ENCODE results near the gene ANKMY1. TPM values are rescaled to one million over a fixed set of nuclear protein-coding genes. Genes with fewer than 3 reads are reported as not detected.

Gene ANKMY1
- total RNA-seq, 1 donor from 2014 or later = 7.2 TPM

GRCh38 chr2:240467659-240468302 lies 90.0 kb downstream of the ANKMY1 start:
- DNase-seq (ENCODE audit: low read depth) (no peak), FAIRE-seq (no peak)
- no peaks in the 10 kb centered on the region for H3K4me1 ChIP-seq (ENCODE audit: insufficient read depth, low read length)
- no peaks in the 10 kb centered on the region for H3K27me3 ChIP-seq (ENCODE audit: insufficient read depth, low read length)
- Mint-ChIP-seq H3K4me3 (ENCODE audit: unreplicated experiment) (no peak overlapping the region), H3K36me3 (ENCODE audit: low read depth, unreplicated experiment) (no peaks in the 10 kb centered on the region), H3K27ac (ENCODE audit: unreplicated experiment) (no peak overlapping the region), H3K4me1 (ENCODE audit: low read depth, unreplicated experiment) (peaks cover 14% of the 10 kb centered on the region), H3K9me3 (ENCODE audit: unreplicated experiment) (peaks cover 8% of the 10 kb centered on the region), H3K27me3 (ENCODE audit: low read depth, unreplicated experiment) (no peaks in the 10 kb centered on the region)
- H3K36me3 ChIP-seq (ENCODE audit: insufficient read depth, low read length) = peaks cover 7% of the 10 kb centered on the region
- H3K79me2 ChIP-seq (ENCODE audit: insufficient read depth, low read length) = no peaks in the 10 kb centered on the region
- no peak overlapping the region for H2AFZ ChIP-seq (ENCODE audit: low read depth, low read length)
- no peak overlapping the region for H3K27ac ChIP-seq (ENCODE audit: low read depth, low read length)
- H3K9me3 ChIP-seq (ENCODE audit: insufficient read depth, low read depth, low read length) = no peaks in the 10 kb centered on the region
- TF ChIP-seq CTCF (IDR thresholded peaks at IDR 0.05; ENCODE audit: insufficient read depth, low read depth, low read length) (no peak), EZH2 (IDR thresholded peaks at IDR 0.05; ENCODE audit: insufficient read depth, low read length) (no peak)
- no peak overlapping the region for H3K4me2 ChIP-seq (ENCODE audit: low read length)
- no peak overlapping the region for H3K4me3 ChIP-seq (ENCODE audit: insufficient read depth, low read depth, low read length)
- no peak overlapping the region for H3K9ac ChIP-seq (ENCODE audit: low read length)
- peaks cover 36% of the 10 kb centered on the region for H4K20me1 ChIP-seq (ENCODE audit: insufficient read depth, low read length)

GRCh38 chr2:240467149-240467642 lies 90.6 kb downstream of the ANKMY1 start:
- TF ChIP-seq EZH2 (IDR thresholded peaks at IDR 0.05; ENCODE audit: insufficient read depth, low read length) (no peak), CTCF (IDR thresholded peaks at IDR 0.05; ENCODE audit: insufficient read depth, low read depth, low read length) (no peak)
- Histone ChIP-seq H3K9me3 (ENCODE audit: insufficient read depth, low read depth, low read length) (no peaks in the 10 kb centered on the region), H3K9ac (ENCODE audit: low read length) (no peak overlapping the region), H3K27ac (ENCODE audit: low read depth, low read length) (no peak overlapping the region), H2AFZ (ENCODE audit: low read depth, low read length) (no peak overlapping the region), H3K4me1 (ENCODE audit: insufficient read depth, low read length) (no peaks in the 10 kb centered on the region), H3K79me2 (ENCODE audit: insufficient read depth, low read length) (no peaks in the 10 kb centered on the region), H3K4me2 (ENCODE audit: low read length) (no peak overlapping the region), H3K4me3 (ENCODE audit: insufficient read depth, low read depth, low read length) (no peak overlapping the region), H3K36me3 (ENCODE audit: insufficient read depth, low read length) (peaks cover 7% of the 10 kb centered on the region), H3K27me3 (ENCODE audit: insufficient read depth, low read length) (no peaks in the 10 kb centered on the region), H4K20me1 (ENCODE audit: insufficient read depth, low read length) (peaks cover 36% of the 10 kb centered on the region)
- Mint-ChIP-seq H3K4me3 (ENCODE audit: unreplicated experiment) (no peak overlapping the region), H3K4me1 (ENCODE audit: low read depth, unreplicated experiment) (peaks cover 13% of the 10 kb centered on the region), H3K36me3 (ENCODE audit: low read depth, unreplicated experiment) (no peaks in the 10 kb centered on the region), H3K27ac (ENCODE audit: unreplicated experiment) (no peak overlapping the region), H3K9me3 (ENCODE audit: unreplicated experiment) (peaks cover 5% of the 10 kb centered on the region), H3K27me3 (ENCODE audit: low read depth, unreplicated experiment) (no peaks in the 10 kb centered on the region)
- no peak for FAIRE-seq
- DNase-seq (ENCODE audit: low read depth) = no peak

GRCh38 chr2:240466579-240467148 lies 91.1 kb downstream of the ANKMY1 start:
- no peaks in the 10 kb centered on the region for H3K79me2 ChIP-seq (ENCODE audit: insufficient read depth, low read length)
- Mint-ChIP-seq H3K9me3 (ENCODE audit: unreplicated experiment) (peaks cover 5% of the 10 kb centered on the region), H3K4me1 (ENCODE audit: low read depth, unreplicated experiment) (peaks cover 13% of the 10 kb centered on the region), H3K4me3 (ENCODE audit: unreplicated experiment) (no peak overlapping the region), H3K36me3 (ENCODE audit: low read depth, unreplicated experiment) (no peaks in the 10 kb centered on the region), H3K27ac (ENCODE audit: unreplicated experiment) (no peak overlapping the region), H3K27me3 (ENCODE audit: low read depth, unreplicated experiment) (no peaks in the 10 kb centered on the region)
- H3K27me3 ChIP-seq (ENCODE audit: insufficient read depth, low read length) = no peaks in the 10 kb centered on the region
- no peaks in the 10 kb centered on the region for H3K9me3 ChIP-seq (ENCODE audit: insufficient read depth, low read depth, low read length)
- no peak overlapping the region for H3K4me3 ChIP-seq (ENCODE audit: insufficient read depth, low read depth, low read length)
- TF ChIP-seq CTCF (IDR thresholded peaks at IDR 0.05; ENCODE audit: insufficient read depth, low read depth, low read length) (no peak), EZH2 (IDR thresholded peaks at IDR 0.05; ENCODE audit: insufficient read depth, low read length) (no peak)
- H4K20me1 ChIP-seq (ENCODE audit: insufficient read depth, low read length) = peaks cover 36% of the 10 kb centered on the region
- no peak overlapping the region for H3K27ac ChIP-seq (ENCODE audit: low read depth, low read length)
- H3K4me2 ChIP-seq (ENCODE audit: low read length) = no peak overlapping the region
- no peak for DNase-seq (ENCODE audit: low read depth)
- H3K36me3 ChIP-seq (ENCODE audit: insufficient read depth, low read length) = peaks cover 7% of the 10 kb centered on the region
- no peak overlapping the region for H2AFZ ChIP-seq (ENCODE audit: low read depth, low read length)
- H3K9ac ChIP-seq (ENCODE audit: low read length) = no peak overlapping the region
- no peak for FAIRE-seq
- no peaks in the 10 kb centered on the region for H3K4me1 ChIP-seq (ENCODE audit: insufficient read depth, low read length)

Data from astrocyte (in vitro differentiated cells and primary cell).